Measurements from ENCODE around the gene PTGDR. TPM values are rescaled to one million over a fixed set of nuclear protein-coding genes. Genes with fewer than 3 reads are reported as not detected.
A peak's percentile ranks its signal among the peaks of the same experiment; 100 is the strongest.

The PTGDR gene
- total RNA-seq, 1 experiment from 2014 or later: not detected

DNA sequence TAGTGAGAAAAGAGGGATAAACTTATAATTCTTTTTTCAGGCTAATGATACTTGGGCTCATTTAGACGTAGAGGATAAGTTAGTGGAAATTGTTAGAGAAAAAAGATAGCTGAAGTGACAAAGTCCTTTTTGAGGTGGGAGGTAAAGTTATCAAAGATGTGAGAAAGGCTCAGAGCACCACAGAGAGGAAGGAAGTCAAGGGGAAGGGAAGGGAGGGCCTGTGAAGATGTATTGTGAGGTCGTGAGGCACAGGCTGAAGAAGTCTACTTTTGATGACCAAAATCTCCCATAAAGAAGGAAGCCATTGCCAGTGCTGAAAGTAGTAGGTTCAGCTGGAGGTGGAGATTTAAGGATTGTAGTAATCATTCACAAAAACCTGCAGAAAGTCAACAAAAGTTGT is 19.4 kb upstream of the PTGDR start:
- no peak for DNase-seq
- Histone ChIP-seq H3K9me3 (replicated peaks) (no peaks in the 10 kb centered on the region), H3K36me3 (no peaks in the 10 kb centered on the region)

DNA sequence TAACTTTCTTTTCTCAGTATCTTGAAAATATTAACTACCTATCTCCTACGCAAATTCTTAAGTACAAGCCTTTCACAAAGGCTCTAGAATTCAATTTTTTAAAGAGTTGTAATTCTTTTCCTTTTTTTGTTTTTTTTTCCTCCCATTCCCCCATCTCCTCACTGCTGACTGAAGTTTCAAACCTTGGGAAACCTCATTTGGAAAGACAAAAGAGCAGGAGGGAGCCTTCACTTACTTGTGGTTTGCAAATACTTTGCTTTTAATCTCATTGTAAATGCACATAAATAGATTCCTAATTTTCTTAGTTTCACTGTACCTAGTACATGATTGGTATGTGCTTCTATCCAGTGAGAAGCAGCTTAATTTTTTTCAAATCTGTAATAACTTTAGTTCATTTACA is 15.8 kb upstream of the PTGDR start:
- no peaks in the 10 kb centered on the region for H3K36me3 ChIP-seq
- no peak overlapping the region for H3K4me3 ChIP-seq
- no peaks in the 10 kb centered on the region for H3K4me1 ChIP-seq
- H3K27me3 ChIP-seq: no peaks in the 10 kb centered on the region
- no peak for DNase-seq
- no peaks in the 10 kb centered on the region for H3K9me3 ChIP-seq (replicated peaks)
- no peak overlapping the region for H3K27ac ChIP-seq

More for the DNA sequence above, 19.4 kb upstream of the PTGDR start:
- H3K4me3 ChIP-seq: no peak overlapping the region
- no peak overlapping the region for H3K27ac ChIP-seq
- no peaks in the 10 kb centered on the region for H3K27me3 ChIP-seq
- no peaks in the 10 kb centered on the region for H3K4me1 ChIP-seq

DNA sequence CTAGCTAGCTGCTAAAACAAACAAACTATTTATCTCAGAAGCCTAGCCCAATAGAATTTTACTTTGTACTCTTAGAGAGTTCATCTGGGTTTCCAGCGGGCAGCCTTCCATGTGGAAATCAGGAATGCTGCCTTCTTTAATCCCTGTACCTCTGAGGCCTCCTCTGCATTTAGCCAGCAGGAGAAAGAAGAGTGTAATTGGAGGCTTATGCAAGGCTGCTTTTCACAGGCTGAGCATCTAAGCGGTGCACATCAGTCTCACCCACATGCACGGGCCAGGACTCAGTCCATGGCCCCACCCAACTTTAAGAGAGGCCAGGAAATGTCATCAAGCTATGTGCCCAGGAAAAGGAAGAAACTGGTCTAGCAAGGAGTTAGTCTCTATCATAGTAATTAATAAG is 14.0 kb upstream of the PTGDR start:
- H3K27ac ChIP-seq: no peak overlapping the region
- H3K36me3 ChIP-seq: no peaks in the 10 kb centered on the region
- no peak overlapping the region for H3K4me3 ChIP-seq
- no peaks in the 10 kb centered on the region for H3K4me1 ChIP-seq
- peak; percentile 4 to 20 for DNase-seq
- no peaks in the 10 kb centered on the region for H3K9me3 ChIP-seq (replicated peaks)
- H3K27me3 ChIP-seq: no peaks in the 10 kb centered on the region

- Histone ChIP-seq H3K4me3 (no peak overlapping the region), H3K4me1 (no peaks in the 10 kb centered on the region), H3K27ac (no peak overlapping the region), H3K9me3 (replicated peaks) (no peaks in the 10 kb centered on the region), H3K27me3 (no peaks in the 10 kb centered on the region), H3K36me3 (no peaks in the 10 kb centered on the region)
- peak; percentile 13 to 37 for DNase-seq
These were observed 13.4 kb upstream of the PTGDR start for GRCh38 chr14:52254086-52254485.

DNA sequence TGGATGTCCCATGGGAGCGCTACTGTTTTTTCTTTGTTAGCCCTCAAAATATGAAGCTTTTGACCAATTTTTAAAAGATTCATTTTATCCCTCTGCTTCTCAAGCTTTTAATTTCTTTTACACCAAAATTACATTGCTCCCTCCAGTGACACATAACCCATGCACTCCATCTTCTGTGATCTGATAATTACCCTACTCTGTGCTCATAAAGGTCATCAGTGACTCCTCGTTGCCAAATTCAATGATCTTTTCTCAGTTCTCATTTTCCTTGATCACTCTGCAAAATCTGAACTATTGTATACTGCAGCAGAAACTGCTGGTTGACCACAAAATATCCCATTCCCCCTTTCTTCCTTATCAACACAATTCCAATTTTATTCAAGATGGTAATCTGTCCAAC is 8.7 kb upstream of the PTGDR start:
- no peak for DNase-seq

DNA sequence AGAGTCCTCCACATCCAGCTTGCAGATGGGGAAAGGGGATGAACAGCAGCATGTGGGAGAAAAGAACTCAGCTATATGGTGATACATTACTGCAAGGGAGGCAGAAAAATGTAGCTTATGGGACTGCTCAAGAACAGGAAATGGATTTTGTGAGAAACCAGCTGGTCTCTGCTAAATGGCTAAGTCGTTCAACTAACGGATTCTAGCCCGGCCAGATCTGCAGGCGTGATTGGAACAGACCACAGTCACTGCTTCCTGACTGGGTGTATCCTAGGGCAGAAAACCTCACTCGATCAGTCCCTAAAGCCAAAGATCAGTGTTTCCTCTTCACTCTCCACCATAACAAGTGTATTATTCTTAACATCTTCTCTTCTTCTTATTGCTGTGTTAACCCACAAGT is 8.1 kb upstream of the PTGDR start:
- no peaks in the 10 kb centered on the region for H3K9me3 ChIP-seq (replicated peaks)
- no peaks in the 10 kb centered on the region for H3K27me3 ChIP-seq
- H3K4me1 ChIP-seq: no peaks in the 10 kb centered on the region
- H3K4me3 ChIP-seq: no peak overlapping the region
- no peak for DNase-seq
- H3K36me3 ChIP-seq: no peaks in the 10 kb centered on the region
- H3K27ac ChIP-seq: no peak overlapping the region

More for the DNA sequence above, 8.7 kb upstream of the PTGDR start:
- Histone ChIP-seq H3K27ac (no peak overlapping the region), H3K27me3 (no peaks in the 10 kb centered on the region), H3K36me3 (no peaks in the 10 kb centered on the region), H3K9me3 (replicated peaks) (no peaks in the 10 kb centered on the region), H3K4me1 (no peaks in the 10 kb centered on the region), H3K4me3 (no peak overlapping the region)

GRCh38 chr14:52262600-52262999 is 4.9 kb upstream of the PTGDR start:
- Histone ChIP-seq H3K4me1 (no peaks in the 10 kb centered on the region), H3K36me3 (no peaks in the 10 kb centered on the region), H3K9me3 (replicated peaks) (no peaks in the 10 kb centered on the region), H3K27ac (no peak overlapping the region), H3K27me3 (no peaks in the 10 kb centered on the region), H3K4me3 (no peak overlapping the region)
- no peak for DNase-seq

DNA sequence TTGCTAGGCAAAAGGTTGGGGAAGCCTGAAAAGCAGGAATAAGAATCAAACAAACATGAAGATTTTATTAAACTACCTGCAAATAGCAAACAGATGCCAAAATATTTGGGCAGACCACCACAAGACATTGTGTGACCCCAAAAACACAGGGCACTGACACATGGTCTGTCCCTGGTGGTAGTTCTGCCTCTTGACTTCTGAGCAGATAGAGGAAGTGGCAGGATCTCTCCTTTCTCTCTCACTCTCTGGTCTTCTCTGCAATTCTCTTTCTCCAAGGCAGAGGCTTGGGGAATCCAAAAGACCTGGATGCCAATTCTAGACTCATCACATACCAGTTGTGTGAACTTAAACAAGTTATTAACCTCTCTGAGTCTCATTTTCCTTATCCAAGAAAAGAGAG is 4.3 kb upstream of the PTGDR start:
- no peak for DNase-seq
- no peak overlapping the region for H3K4me3 ChIP-seq
- H3K4me1 ChIP-seq: no peaks in the 10 kb centered on the region
- H3K27ac ChIP-seq: no peak overlapping the region
- H3K36me3 ChIP-seq: no peaks in the 10 kb centered on the region
- H3K9me3 ChIP-seq (replicated peaks): no peaks in the 10 kb centered on the region
- no peaks in the 10 kb centered on the region for H3K27me3 ChIP-seq

GRCh38 chr14:52265253-52265652 is 2.2 kb upstream of the PTGDR start:
- no peaks in the 10 kb centered on the region for H3K9me3 ChIP-seq (replicated peaks)
- H3K36me3 ChIP-seq: no peaks in the 10 kb centered on the region
- no peak overlapping the region for H3K27ac ChIP-seq
- H3K27me3 ChIP-seq: no peaks in the 10 kb centered on the region
- no peak overlapping the region for H3K4me3 ChIP-seq
- H3K4me1 ChIP-seq: no peaks in the 10 kb centered on the region
- DNase-seq: no peak

DNA sequence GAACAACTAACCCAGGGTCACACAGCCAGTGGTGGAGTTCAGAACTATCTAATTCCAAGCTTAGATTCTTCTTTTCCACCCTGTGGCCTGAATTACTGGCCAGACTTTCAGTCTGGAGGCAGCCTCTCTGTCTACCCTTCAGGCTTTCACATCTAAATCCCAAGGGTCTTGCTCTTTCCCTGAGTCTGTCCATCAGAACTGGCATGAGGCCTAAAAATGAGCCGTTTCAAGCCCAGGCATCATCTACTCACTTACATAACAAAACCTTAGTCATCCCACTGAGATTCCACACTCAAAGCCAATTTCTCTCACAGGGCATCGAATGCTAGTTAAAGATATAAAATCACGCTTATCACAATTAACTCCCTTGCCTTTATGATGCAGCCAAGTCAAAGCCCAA is 1.3 kb upstream of the PTGDR start:
- Histone ChIP-seq H3K36me3 (no peaks in the 10 kb centered on the region), H3K27ac (no peak overlapping the region), H3K27me3 (no peaks in the 10 kb centered on the region), H3K4me3 (no peak overlapping the region), H3K4me1 (no peaks in the 10 kb centered on the region), H3K9me3 (replicated peaks) (no peaks in the 10 kb centered on the region)
- no peak for DNase-seq

DNA sequence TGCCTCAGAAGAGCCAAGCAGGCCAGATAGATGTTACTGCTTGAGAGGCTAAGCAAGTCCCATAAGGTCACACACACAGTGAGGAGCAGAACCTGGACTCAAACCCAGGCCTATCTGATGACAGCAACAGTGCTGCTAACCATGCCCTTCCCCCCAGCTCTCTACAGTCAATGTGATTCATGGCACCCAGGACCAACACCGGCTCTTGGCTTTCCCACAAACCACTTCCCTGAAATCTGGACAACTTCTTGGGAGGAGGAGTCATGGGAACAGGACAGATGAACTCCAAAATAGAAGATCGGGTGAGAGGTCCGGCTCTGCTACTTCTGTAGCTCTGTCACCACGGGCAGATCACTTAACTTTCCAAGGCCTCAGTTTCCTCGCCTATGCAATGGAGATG is 716 bp upstream of the PTGDR start:
- no peaks in the 10 kb centered on the region for H3K27me3 ChIP-seq
- H3K4me3 ChIP-seq: no peak overlapping the region
- no peak for DNase-seq
- H3K4me1 ChIP-seq: no peaks in the 10 kb centered on the region
- no peaks in the 10 kb centered on the region for H3K9me3 ChIP-seq (replicated peaks)
- no peaks in the 10 kb centered on the region for H3K36me3 ChIP-seq
- H3K27ac ChIP-seq: no peak overlapping the region

DNA sequence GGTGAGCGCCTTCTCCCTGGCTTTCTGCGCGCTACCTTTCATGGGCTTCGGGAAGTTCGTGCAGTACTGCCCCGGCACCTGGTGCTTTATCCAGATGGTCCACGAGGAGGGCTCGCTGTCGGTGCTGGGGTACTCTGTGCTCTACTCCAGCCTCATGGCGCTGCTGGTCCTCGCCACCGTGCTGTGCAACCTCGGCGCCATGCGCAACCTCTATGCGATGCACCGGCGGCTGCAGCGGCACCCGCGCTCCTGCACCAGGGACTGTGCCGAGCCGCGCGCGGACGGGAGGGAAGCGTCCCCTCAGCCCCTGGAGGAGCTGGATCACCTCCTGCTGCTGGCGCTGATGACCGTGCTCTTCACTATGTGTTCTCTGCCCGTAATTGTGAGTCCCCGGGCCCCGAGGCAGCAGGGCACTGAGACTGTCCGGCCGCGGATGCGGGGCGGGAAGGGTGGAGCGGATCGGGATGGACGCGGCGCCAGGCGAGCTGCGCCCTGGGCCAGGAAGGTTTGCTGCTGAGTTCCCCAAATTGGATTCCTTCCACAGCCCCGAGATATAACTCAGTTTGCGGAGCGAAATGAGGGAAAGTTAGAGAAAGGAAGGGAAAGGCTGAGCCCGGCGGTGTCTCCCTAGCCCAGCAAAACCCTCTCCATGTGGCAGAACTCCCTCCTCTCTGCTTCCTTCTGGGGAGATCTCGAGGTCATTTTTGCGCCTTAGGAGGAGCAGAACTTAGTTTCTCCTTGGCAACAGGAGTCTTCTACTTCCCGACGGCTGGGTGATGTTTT is 972 bp downstream of the PTGDR start:
- Histone ChIP-seq H3K36me3 (no peaks in the 10 kb centered on the region), H3K9me3 (replicated peaks) (no peaks in the 10 kb centered on the region), H3K27ac (no peak overlapping the region), H3K4me3 (no peak overlapping the region), H3K4me1 (no peaks in the 10 kb centered on the region), H3K27me3 (no peaks in the 10 kb centered on the region)
- DNase-seq: no peak

- no peak overlapping the region for H3K27ac ChIP-seq
- no peaks in the 10 kb centered on the region for H3K27me3 ChIP-seq
- DNase-seq: no peak
- no peaks in the 10 kb centered on the region for H3K9me3 ChIP-seq (replicated peaks)
- no peaks in the 10 kb centered on the region for H3K36me3 ChIP-seq
- H3K4me3 ChIP-seq: no peak overlapping the region
- no peaks in the 10 kb centered on the region for H3K4me1 ChIP-seq
These were observed 1.6 kb downstream of the PTGDR start for GRCh38 chr14:52269100-52269499.

GRCh38 chr14:52269982-52270381 is 2.5 kb downstream of the PTGDR start:
- Histone ChIP-seq H3K36me3 (no peaks in the 10 kb centered on the region), H3K4me3 (no peak overlapping the region), H3K9me3 (replicated peaks) (no peaks in the 10 kb centered on the region), H3K27ac (no peak overlapping the region), H3K27me3 (no peaks in the 10 kb centered on the region), H3K4me1 (no peaks in the 10 kb centered on the region)
- no peak for DNase-seq

- Histone ChIP-seq H3K36me3 (no peaks in the 10 kb centered on the region), H3K9me3 (replicated peaks) (no peaks in the 10 kb centered on the region), H3K27ac (no peak overlapping the region), H3K27me3 (no peaks in the 10 kb centered on the region), H3K4me3 (no peak overlapping the region), H3K4me1 (no peaks in the 10 kb centered on the region)
- DNase-seq: no peak
These were observed 4.0 kb downstream of the PTGDR start for GRCh38 chr14:52271538-52271937.

DNA sequence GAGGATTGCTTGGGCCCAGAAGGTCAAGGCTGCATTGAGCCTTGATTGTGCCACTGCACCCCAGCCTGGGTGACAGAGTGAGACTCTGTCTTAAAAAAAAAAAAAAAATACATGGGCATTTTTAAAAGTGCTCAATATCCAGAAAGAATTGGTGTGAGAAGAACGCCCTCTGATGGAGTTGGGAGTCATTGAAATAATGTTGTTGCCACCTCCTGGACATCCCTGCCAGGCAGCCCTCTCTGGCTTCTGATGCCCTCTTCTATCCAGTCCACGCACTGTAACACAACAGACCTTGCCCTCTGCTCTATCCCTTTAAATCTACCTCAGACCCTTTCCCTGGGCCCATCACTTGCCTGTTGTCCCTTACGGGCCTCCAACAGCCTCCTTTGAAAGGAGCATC is 4.9 kb downstream of the PTGDR start:
- DNase-seq: peak in 1 of 2 experiments; percentile 15
- Histone ChIP-seq H3K9me3 (replicated peaks) (no peaks in the 10 kb centered on the region), H3K4me1 (no peaks in the 10 kb centered on the region), H3K36me3 (no peaks in the 10 kb centered on the region), H3K4me3 (no peak overlapping the region), H3K27me3 (no peaks in the 10 kb centered on the region), H3K27ac (no peak overlapping the region)

Measured in SJCRH30 (cell line).